ENCODE data around the gene KRTAP5-3. TPM values are rescaled to one million over a fixed set of nuclear protein-coding genes. Genes with fewer than 3 reads are reported as not detected.
A peak's percentile ranks its signal among the peaks of the same experiment; 100 is the strongest.

Gene KRTAP5-3
- polyA plus RNA-seq, 1 donor from 2014 or later: not detected

DNA sequence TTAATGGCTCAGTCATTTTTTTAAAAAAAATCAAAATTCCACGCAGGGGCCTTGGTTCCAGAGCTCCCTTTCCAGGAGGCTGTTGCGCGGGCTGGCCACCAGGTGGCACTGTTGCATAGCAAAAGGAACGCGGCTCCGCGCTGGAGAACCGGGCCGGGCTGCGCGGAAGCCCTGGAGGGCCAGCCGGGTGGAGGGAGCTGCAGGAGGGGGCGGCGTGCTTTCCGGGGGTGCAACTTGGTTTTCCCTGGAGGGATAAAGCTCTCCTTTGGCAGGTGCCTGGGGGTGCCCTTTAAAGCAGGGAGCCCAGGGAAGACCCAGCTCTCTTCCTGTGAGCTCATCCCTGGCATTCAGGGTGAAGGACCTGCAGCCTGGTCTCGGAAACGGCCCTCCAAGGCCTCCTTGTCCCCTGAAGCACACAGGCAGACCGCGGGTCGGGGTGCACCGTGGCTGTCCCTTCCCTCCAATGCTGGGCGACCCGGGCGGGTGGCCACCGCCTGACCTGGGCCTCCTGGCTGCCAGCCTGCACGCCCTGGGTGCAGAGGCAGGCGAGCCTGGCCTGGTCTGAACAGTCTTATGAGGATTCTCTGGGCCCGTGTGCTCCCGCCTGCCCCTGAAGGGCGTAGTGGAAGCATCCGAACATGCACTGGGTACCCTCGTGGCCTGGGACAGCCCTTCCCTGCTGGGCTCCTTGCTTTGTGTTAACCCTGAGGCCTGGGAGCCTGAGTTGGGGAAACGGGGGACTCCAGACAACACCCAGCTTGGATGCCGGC is 44.7 kb upstream of the KRTAP5-3 start:
- Histone ChIP-seq H2AFZ (ENCODE audit: low read depth, low read length) (peak overlapping the region; percentile 0), H3K9me3 (ENCODE audit: low read length) (no peaks in the 10 kb centered on the region), H3K4me3 (ENCODE audit: low read length) (no peak overlapping the region), H3K9me2 (ENCODE audit: insufficient read depth, low read length) (no peaks in the 10 kb centered on the region), H4K20me1 (ENCODE audit: insufficient read depth) (no peaks in the 10 kb centered on the region), H3K9ac (ENCODE audit: low read length) (peak overlapping the region; percentile 6), H3K4me2 (ENCODE audit: low read length) (no peak overlapping the region), H3K79me2 (replicated peaks; ENCODE audit: insufficient read depth, low read length) (no peaks in the 10 kb centered on the region), H3F3A (ENCODE audit: insufficient read depth, low read length, poor library complexity, severe bottlenecking) (no peaks in the 10 kb centered on the region), H3K36me3 (ENCODE audit: insufficient read depth, low read length) (no peaks in the 10 kb centered on the region), H3K27me3 (ENCODE audit: insufficient read depth, low read depth, low read length) (no peaks in the 10 kb centered on the region), H3K27ac (ENCODE audit: low read length) (no peak overlapping the region)
- peak; percentile 36 for TF ChIP-seq MXI1 (conservative IDR thresholded peaks at IDR 0.05; ENCODE audit: poor library complexity, severe bottlenecking)
- TF ChIP-seq RAD21 (conservative IDR thresholded peaks at IDR 0.05): peak; percentile 99
- TF ChIP-seq POLR2AphosphoS5 (IDR thresholded peaks at IDR 0.05): no peak
- peak; percentile 99 for TF ChIP-seq SMC3 (conservative IDR thresholded peaks at IDR 0.05; ENCODE audit: poor library complexity)
- TF ChIP-seq, protein P1, sequence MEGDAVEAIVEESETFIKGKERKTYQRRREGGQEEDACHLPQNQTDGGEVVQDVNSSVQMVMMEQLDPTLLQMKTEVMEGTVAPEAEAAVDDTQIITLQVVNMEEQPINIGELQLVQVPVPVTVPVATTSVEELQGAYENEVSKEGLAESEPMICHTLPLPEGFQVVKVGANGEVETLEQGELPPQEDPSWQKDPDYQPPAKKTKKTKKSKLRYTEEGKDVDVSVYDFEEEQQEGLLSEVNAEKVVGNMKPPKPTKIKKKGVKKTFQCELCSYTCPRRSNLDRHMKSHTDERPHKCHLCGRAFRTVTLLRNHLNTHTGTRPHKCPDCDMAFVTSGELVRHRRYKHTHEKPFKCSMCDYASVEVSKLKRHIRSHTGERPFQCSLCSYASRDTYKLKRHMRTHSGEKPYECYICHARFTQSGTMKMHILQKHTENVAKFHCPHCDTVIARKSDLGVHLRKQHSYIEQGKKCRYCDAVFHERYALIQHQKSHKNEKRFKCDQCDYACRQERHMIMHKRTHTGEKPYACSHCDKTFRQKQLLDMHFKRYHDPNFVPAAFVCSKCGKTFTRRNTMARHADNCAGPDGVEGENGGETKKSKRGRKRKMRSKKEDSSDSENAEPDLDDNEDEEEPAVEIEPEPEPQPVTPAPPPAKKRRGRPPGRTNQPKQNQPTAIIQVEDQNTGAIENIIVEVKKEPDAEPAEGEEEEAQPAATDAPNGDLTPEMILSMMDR (IDR thresholded peaks at IDR 0.05; ENCODE audit: poor library complexity, severe bottlenecking): peak; percentile 99
- TF ChIP-seq EP300 (conservative IDR thresholded peaks at IDR 0.05; ENCODE audit: poor library complexity, severe bottlenecking): no peak

DNA sequence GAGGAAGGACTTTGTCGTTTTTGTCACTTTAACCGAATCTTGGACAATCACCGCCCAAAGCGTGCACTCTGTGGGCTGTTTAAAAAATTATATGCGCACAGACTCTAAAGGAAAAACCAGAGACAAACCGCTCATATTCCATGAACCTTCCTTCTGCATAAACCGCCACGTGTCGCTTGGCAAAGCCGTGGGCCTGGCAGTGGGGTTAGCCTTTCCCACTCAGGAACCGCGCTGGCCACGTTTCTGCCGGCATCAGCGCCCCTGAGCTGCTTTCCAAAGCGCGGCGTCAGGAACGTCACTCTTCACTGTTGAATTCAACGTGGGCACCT is 44.1 kb upstream of the KRTAP5-3 start:
- H3F3A ChIP-seq (ENCODE audit: insufficient read depth, low read length, poor library complexity, severe bottlenecking): no peaks in the 10 kb centered on the region
- no peak overlapping the region for H3K9ac ChIP-seq (ENCODE audit: low read length)

More for the DNA sequence above, 44.1 kb upstream of the KRTAP5-3 start:
- Histone ChIP-seq H3K27me3 (ENCODE audit: insufficient read depth, low read depth, low read length) (no peaks in the 10 kb centered on the region), H3K4me2 (ENCODE audit: low read length) (no peak overlapping the region), H4K20me1 (ENCODE audit: insufficient read depth) (no peaks in the 10 kb centered on the region), H3K4me3 (ENCODE audit: low read length) (no peak overlapping the region), H3K79me2 (replicated peaks; ENCODE audit: insufficient read depth, low read length) (no peaks in the 10 kb centered on the region), H3K9me2 (ENCODE audit: insufficient read depth, low read length) (no peaks in the 10 kb centered on the region), H2AFZ (ENCODE audit: low read depth, low read length) (no peak overlapping the region), H3K9me3 (ENCODE audit: low read length) (no peaks in the 10 kb centered on the region), H3K36me3 (ENCODE audit: insufficient read depth, low read length) (no peaks in the 10 kb centered on the region), H3K27ac (ENCODE audit: low read length) (no peak overlapping the region)
- TF ChIP-seq RAD21 (conservative IDR thresholded peaks at IDR 0.05): no peak
- TF ChIP-seq SMC3 (conservative IDR thresholded peaks at IDR 0.05; ENCODE audit: poor library complexity): no peak
- no peak for TF ChIP-seq EP300 (conservative IDR thresholded peaks at IDR 0.05; ENCODE audit: poor library complexity, severe bottlenecking)
- TF ChIP-seq, protein P2, sequence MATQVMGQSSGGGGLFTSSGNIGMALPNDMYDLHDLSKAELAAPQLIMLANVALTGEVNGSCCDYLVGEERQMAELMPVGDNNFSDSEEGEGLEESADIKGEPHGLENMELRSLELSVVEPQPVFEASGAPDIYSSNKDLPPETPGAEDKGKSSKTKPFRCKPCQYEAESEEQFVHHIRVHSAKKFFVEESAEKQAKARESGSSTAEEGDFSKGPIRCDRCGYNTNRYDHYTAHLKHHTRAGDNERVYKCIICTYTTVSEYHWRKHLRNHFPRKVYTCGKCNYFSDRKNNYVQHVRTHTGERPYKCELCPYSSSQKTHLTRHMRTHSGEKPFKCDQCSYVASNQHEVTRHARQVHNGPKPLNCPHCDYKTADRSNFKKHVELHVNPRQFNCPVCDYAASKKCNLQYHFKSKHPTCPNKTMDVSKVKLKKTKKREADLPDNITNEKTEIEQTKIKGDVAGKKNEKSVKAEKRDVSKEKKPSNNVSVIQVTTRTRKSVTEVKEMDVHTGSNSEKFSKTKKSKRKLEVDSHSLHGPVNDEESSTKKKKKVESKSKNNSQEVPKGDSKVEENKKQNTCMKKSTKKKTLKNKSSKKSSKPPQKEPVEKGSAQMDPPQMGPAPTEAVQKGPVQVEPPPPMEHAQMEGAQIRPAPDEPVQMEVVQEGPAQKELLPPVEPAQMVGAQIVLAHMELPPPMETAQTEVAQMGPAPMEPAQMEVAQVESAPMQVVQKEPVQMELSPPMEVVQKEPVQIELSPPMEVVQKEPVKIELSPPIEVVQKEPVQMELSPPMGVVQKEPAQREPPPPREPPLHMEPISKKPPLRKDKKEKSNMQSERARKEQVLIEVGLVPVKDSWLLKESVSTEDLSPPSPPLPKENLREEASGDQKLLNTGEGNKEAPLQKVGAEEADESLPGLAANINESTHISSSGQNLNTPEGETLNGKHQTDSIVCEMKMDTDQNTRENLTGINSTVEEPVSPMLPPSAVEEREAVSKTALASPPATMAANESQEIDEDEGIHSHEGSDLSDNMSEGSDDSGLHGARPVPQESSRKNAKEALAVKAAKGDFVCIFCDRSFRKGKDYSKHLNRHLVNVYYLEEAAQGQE (IDR thresholded peaks at IDR 0.05; ENCODE audit: borderline replicate concordance): no peak
- TF ChIP-seq MXI1 (conservative IDR thresholded peaks at IDR 0.05; ENCODE audit: poor library complexity, severe bottlenecking): no peak
- no peak for TF ChIP-seq POLR2AphosphoS5 (IDR thresholded peaks at IDR 0.05)
- TF ChIP-seq, protein P1 (IDR thresholded peaks at IDR 0.05; ENCODE audit: poor library complexity, severe bottlenecking): no peak
- no peak for TF ChIP-seq EZH2 (IDR thresholded peaks at IDR 0.05; ENCODE audit: borderline replicate concordance, insufficient read depth, low read length, poor library complexity, severe bottlenecking)
- no peak for TF ChIP-seq TAF1 (IDR thresholded peaks at IDR 0.05; ENCODE audit: low read depth)
